KBM-7 (cell line): ENCODE data around the gene RYR2.

ENCODE experiments used
- DNase-seq: peaks from one replicate; pipeline ENCODE4 v3.0.0-alpha.2; 2015
- in situ Hi-C: fragments of 300-500 bp; cut with MboI; formaldehyde crosslinking; loops from 2 replicates; pipeline ENCODE4 v1.14.3; 2020; ENCODE audit warnings: low sequenced_read_pairs, low pct_unique_long_range_greater_than_20kb, mixed read lengths

The RYR2 gene

DNA sequence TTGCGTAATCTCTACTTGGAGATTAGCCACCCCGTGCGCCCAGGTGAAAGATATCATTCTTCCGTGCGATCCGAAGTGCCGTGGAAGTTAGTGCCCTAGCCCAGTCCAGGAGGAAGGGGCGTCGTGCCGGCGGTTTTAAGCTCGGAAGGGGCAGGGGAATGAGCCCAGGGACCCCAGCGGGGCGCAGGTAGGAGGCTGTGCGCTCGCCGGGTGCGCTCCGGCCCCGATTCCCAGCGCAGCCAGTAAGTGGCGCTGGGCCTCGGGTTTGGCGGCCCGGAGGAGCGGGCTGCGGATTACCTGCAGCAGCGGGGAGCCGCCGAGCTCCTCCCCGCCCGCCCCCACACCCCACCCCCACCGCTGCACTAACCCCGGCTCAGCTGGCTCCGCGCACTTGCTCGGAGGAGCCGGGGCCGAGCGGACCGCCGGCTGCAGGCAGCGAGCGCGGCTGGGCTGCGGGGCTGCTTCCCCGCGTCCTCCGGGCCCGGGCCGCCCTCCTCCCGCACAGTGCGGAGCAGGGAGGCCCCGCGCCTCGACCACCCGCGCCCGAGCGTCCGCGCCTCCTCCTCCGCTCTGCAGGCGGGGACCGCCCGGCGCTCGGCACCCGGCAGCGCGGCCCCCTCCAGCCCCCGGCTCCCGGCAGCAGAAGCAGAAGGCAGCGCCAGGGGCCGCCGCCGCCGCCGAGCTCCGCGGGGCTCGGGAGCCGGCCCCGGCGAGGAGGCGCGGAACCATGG, at the start of gene RYR2:
RYR2 (plus strand) TSS at position 390 of the 731 bp plus-strand sequence; CDS start at position 728, 338 bp downstream.
- in situ Hi-C loops, result no loop called here
- peak; percentile 26 for DNase-seq

DNA sequence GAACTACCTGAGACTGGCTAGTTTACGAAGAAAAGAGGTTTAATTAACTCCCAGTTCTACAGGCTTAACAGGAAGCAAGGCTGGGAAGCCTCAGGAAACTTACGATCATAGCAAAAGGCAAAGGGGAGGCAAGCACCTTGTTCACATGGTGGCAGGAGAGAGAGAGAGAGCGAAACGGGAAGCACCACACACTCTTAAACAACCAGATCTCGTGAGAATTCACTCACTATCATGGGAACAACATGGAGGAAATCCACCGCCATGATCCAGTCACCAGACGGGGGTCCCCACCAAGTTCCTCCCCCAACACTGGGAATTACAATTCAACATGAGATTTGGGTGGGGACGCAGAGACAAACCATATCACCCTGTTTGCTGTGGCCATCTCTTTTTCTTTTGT, 49.5 kb upstream of the RYR2 start:
- no peak for DNase-seq
- in situ Hi-C loops, result no loop called here

DNA sequence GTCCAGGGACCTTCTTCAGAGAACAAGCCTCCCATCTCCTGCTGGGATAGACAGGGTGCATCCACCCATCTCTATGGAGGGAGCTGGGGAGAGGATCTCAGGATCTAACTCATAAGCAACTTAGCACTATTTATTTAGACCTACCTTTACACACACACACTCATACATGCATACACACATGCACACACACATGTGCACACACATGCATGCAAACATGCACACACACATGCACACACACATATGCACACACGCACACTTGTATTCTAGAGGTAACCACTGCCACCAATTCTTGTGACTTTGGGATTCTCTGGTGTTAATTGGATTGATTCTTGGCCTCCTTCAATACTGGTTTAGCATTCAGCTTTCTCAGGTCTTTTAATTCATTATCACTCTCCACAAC, 47.5 kb upstream of the RYR2 start:
- in situ Hi-C loops, result no loop called here
- DNase-seq, result no peak

DNA sequence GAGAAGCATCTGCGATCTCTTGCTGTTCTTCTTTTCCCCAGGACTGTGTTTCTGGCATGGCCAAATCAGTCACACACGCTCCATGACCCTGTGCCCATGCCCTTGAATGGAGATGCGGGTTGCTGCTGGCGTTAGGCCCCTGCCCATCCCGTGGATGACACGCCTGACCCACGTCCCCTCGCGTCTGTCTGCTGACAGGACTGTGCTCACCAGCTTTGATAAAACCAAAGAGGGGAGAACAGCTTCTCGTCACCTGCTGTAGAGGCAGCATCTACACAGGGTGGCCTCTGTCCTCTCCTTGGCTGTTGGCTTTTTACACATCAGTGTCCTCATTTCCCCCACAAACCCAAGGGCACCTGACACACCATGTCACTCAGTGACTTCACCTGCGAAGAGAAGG, 44.6 kb upstream of the RYR2 start:
- no peak for DNase-seq
- in situ Hi-C loops, result no loop called here

DNA sequence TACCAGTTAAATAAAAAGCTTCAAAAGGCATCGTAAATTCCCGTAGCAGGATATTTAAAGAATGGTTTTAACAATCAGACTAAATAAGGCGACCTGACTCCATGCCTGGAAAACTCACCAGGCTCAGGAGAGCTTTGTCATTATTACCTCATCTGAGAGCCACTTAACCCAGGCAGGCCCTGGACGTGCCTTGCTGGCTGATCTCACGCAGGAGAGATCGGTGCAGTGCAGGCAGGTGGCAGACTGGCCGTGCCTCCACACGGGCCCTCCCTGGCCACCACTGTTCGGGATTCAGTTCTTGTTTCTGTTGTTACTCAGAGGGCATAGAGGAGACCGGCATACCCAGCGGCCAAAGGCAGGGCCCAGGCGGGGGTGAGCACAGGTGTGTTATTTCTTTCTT, 44.1 kb upstream of the RYR2 start:
- no peak for DNase-seq
- in situ Hi-C loops, result no loop called here

DNA sequence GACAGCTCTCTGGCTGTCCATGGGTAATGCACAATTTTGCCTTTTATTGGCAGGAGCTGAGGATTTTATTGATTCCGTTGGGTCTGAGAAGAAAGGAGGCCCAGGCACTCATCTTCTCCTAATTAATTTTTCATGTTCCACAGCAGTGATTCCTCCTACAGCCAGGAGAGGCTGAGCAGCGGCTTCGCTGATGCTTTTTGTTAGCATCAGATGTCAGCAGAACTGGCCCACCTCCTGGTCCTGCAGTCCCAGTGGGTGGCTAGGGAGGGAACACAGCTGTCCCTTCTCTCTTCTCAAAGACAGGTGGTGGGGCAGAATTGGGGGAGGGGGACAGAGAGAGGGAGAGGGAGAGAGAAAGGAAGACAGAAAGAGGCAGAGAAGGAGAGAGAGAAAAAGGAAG, 43.4 kb upstream of the RYR2 start:
- in situ Hi-C loops, result no loop called here
- DNase-seq, result no peak

DNA sequence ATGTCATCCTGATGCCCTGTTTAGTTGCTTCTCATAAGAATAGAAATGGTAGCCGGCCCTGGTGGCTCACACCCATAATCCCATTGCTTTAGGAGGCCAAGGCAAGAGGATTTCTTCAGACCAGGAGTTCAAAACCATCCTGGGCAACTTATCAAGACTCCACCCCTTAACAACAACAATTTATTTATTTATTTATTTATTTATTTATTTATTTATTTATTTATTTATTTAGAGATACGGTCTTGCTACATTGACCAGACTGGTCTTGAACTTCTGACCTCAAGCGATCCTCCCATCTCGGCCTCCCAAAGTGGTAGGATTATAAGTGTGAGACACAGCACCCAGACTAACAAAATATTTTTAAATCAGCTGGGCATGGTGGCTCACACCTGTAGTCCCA, 41.8 kb upstream of the RYR2 start:
- in situ Hi-C loops, result no loop called here

DNA sequence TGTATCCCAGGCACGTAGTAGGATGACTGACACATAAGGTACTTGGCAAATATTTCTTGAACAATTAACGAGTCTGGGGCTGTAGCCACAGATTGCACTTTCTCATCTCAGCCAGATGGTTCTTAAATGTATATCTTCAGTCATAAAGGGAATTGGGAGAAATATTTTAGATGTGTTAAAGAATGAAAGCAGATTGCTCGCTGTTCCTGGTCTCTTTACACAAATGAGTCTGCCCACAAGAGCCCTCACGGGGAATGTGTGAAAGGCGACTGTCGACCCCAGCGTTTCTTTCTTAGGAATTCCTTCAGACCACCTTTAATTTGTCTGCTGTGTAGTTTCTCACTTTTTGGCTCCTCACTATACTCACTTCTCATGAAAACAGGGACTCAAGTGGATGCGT, 38.5 kb upstream of the RYR2 start:
- no peak for DNase-seq
- in situ Hi-C loops, result no loop called here

More for the DNA sequence above, 41.8 kb upstream of the RYR2 start:
- DNase-seq, result no peak

DNA sequence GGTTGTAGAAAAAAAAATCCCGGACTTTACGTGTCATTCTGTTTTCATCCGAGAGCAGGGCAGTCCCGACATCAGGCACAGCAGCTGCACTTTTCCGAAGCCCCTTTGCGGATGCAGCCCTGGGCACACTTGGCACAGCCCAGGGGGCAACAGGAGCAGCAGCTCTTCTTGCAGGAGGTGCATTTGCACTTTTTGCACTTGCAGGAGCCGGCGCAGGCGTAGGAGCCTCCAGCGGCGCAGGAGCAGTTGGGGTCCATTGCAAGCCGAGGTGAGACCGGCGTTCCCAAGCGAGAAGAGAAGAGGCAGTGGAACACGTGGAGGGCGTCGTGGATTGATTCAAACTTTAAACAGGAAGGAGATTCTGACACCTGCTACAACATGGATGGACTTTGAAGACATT, 37.9 kb upstream of the RYR2 start, which contains the start of gene MT1HL1:
MT1HL1 (minus strand) TSS at position 326 of the 400 bp plus-strand sequence; CDS start at position 257, 69 bp downstream.
- DNase-seq, result no peak
- in situ Hi-C loops, result no loop called here

DNA sequence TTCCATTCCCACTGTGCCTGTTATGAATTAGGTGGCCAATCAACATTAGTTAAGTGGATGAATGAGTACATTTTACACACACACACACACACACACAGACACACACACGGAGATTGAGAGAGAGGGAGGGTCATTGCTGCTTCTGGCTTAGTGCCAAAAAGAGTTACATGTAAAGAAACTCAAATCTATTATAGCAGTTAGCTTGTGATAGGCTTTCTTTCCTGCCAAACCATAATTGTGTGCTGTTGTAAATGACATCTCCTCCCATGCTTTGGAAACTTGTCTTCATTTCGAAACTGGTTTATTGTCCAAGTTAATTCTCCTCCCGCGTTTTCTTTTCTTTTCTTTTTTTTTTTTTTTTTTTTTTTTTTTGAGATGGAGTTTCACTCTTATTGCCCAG, 36.3 kb upstream of the RYR2 start:
- in situ Hi-C loops, result no loop called here
- DNase-seq, result no peak

DNA sequence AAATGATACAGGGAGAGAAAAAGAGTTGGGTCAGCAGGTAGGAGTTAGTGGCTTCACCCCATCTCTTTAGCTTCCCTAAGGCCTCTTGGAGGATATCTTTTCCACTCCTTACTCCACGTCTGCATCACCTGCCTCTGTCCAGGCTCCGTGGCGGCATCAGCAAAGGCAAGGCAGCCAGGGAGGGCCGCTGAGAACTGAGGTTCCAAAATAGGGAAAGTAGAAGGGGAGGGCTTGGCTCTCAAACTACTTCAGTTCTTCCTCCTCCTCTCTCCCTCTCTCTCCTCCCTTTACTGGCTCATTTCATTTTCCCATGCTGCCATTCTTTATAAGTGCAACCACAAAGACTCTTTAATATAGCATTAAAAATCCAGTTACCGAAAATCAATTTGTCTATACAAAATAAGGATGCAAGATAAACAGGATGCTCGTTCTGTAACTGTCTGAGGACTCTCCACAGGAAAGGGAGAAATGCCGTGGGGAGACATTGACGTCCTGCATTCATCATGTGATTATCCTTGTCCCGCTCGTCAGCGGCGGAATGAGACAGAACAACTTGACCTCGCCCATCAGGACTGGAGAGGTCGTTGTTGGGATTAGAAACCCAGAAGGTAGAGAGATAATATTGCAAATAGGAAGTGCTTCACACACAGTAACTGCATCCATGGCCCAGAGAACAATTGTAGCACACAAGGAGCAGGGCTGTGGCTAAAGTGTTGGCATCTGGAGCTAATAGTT, 34.7 kb upstream of the RYR2 start:
- in situ Hi-C loops, result no loop called here

DNA sequence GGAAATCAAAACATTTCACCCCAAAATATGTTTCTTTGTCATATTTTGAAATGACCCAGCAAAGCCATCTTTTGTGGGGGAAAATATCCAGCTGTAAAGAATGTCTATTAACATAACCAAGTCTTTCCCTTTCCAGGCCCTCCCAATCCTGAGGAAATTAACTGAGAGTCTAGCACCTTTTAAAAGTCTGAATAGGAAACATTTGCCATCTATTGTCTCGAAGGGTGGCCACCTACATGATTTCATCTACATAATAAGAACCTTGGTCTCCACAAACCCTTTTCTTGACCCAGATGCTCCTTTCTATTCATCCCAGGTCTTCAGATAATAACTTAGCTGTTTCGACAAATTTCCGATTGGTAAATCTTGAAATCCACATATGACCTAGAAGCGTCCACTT, 32.4 kb upstream of the RYR2 start:
- DNase-seq, result no peak
- in situ Hi-C loops, result no loop called here

More for the DNA sequence above, 34.7 kb upstream of the RYR2 start:
- DNase-seq, result no peak

DNA sequence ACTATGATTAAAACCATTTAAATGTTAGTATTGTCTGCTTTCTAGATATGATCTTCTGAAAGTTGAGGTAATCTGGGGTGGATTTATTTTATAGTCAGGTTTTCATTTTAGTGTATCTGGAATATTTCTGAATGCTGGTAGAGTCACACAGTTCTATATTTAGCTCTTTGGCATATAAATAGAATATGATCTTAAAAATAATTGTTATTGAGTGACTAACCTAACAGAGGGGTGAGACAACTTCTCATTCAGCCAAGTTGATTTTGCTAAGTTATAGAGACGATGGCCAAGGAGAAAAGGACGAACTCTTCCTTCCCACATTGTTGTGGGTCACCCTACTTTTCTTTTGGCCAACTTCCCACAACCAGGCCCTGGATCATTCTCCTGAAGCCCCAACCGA, 30.6 kb upstream of the RYR2 start:
- in situ Hi-C loops, result no loop called here
- no peak for DNase-seq

DNA sequence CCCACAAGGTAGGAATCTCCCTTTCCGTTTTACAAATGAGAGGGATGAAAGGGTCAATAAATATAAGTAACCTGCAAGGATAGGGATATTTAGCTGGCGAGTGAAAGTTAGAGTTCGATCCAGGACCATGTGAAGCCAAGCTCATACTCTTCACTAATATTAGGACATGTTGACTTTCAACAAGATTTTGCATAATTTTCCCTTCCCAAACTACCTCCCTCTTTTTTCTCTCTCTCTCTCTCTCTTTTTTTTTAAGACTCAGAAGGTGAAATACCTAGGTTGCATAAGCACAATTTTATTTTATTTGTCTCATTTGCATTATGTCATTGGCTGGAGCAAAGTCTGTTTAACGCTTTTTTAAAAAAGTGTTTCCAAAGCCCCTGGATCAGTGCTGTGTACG, 29.6 kb upstream of the RYR2 start:
- no peak for DNase-seq
- in situ Hi-C loops, result no loop called here

DNA sequence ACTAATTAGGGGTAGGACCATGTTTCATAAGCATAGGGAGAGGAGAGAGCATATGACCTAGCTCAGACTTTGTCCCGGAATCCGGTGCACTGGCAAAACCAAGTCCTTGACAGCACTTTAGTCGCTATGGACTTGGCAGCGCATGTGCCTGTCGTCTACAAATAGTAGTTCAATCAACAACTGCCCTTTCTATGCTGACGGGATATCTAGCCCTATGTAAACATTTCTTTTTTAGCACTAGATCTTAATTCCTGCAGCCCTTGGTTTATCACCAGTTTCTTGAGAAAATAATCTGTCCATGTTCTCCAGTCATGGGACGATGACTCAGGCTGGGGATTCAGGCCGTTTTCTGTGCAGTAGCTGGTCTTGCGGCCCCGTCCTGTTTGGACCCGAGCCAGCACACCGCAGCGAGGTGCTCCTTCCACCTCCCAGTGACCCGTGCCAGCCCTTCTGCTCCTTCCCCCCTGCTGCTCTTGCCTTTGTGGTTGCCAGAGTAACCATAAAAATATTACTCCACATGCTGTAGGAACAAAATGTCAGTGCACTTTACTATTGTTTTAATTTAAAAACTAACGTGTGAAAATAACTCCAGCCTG, 29.1 kb upstream of the RYR2 start:
- no peak for DNase-seq
- in situ Hi-C loops, result no loop called here

DNA sequence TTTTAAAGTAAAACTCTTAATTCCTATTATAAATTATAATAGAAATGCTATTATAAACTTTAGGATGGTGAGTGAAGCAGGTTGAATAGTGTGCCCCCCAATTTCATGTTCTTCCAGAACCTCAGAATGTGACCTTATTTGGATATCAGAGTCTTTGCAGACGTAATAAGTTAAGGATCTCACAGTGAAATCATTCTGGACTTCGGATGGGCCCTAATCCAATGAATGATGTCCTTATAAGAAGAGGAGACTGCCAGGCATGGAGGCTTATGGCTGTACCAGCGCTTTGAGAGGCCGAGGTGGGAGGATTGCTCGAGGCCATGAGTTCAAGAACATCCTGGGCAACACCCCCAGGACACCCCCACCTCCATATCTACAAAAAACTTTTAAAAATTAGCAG, 28.4 kb upstream of the RYR2 start:
- in situ Hi-C loops, result no loop called here
- DNase-seq, result no peak

DNA sequence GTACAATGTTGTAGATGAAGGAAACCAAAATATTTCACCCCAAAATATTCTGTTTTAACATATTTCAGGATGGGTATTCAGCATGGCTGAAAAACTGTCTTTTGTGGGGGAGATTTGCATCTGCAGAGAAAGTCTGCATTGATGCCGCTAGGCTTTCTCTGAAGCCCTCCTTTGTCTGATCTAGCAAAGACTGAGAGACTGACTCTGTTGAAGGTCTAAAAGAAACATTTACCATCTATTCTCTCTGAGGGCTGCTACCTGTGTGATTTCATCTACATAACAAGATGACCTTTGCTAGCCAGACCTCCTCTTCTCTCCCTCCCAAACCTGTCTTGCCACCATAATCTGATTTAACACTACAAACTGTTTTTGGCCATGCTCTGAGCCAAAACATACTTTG, 25.4 kb upstream of the RYR2 start:
- DNase-seq, result no peak
- in situ Hi-C loops, result no loop called here

DNA sequence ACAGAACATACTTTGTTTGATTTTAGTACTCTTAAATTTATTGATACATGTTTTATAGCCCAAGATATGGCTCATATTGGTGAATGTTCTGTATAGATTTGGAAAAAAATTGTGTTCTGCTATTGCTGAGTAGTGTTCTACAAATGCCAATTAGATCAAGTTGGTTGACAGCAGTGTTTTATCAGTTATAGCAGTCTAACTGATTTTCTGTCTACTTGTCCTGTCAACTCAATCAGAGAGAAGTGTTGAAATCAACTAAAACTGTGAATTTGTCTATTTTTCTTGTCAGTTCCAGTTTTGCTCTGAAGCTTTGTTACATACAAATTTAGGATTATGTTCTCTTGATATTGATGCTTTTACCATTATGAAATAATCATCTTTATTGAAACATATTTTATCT, 23.1 kb upstream of the RYR2 start:
- no peak for DNase-seq
- in situ Hi-C loops, result no loop called here

DNA sequence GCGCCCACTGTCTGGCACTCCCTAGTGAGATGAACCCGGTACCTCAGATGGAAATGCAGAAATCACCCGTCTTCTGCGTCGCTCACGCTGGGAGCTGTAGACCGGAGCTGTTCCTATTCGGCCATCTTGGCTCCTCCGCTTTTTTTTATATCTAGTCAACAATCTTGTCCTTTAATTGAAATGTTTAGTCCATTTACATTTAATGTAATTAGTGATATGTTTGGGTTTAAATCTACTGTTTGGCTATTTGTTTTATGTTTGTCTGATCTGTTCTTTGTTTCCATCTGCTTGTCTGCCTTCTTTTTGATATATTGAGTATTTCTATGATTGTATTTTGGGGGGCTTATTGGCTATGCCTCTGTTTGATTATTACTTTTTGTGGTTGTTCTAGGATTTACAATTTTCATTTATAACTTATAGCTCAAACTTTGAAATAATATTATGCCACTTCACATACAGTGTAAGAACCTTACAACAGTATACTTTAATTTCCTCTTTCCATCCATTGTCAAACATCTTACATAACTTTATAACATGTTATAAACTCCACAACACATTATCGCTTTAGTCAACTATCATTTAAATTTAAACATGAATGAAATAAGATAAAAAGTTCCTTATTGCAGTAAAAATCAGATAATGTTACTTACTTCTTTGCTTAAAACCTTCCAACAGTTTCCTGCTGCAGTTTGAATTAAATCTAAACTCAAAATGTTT, 16.5 kb upstream of the RYR2 start:
- in situ Hi-C loops, result no loop called here
- no peak for DNase-seq

DNA sequence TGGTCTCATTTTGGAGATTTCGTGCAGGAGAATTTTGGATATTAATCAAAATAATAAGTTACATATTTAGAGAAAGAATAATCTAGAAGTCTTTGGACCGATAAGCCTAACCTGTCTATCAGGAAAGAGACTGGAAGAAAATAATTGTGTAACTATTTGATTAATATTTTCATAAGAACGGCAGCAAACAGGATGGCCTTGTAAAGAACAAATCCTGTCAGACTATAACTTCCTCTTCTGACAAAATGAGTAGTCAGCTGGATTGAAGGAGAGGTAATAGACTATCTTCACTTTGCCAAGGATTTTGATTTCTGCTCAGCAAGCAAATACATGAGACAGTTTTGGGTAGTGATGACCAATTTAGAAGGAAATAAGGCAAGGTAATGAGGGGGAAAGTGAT, 12.7 kb upstream of the RYR2 start:
- DNase-seq, result no peak
- in situ Hi-C loops, result no loop called here
